Trophoblast cell (in vitro differentiated cells and primary cell): ENCODE results near the gene VWA8.

Source experiments
- DNase-seq, 2 donors: peaks; one replicate each; pipeline ENCODE4 v3.0.0-alpha.2; 2016
- H2AFZ ChIP-seq: 2 replicates; pipeline ENCODE4 v1.6.1; 2013; ENCODE audit warnings: low read length, moderate library complexity, mild to moderate bottlenecking; ENCODE audit not compliant: insufficient read depth, poor library complexity
- H2AK5ac ChIP-seq: 2 replicates; pipeline ENCODE4 v1.6.1; 2013; ENCODE audit warnings: mild to moderate bottlenecking, low read length
- H2BK120ac ChIP-seq: 2 replicates; pipeline ENCODE4 v1.6.1; 2013; ENCODE audit warnings: low read length, mild to moderate bottlenecking, moderate library complexity; ENCODE audit not compliant: insufficient read depth, poor library complexity
- H2BK12ac ChIP-seq: 2 replicates; pipeline ENCODE4 v1.6.1; 2013; ENCODE audit warnings: mild to moderate bottlenecking, low read length, moderate library complexity
- H2BK5ac ChIP-seq: 2 replicates; pipeline ENCODE4 v1.6.1; 2013; ENCODE audit warnings: low read length, low read depth, moderate library complexity, mild to moderate bottlenecking; ENCODE audit not compliant: poor library complexity
- H3K14ac ChIP-seq: 2 replicates; pipeline ENCODE4 v1.6.1; 2013; ENCODE audit warnings: mild to moderate bottlenecking, low read length
- H3K18ac ChIP-seq: 2 replicates; pipeline ENCODE4 v1.6.1; 2013; ENCODE audit warnings: mild to moderate bottlenecking, low read length
- H3K23ac ChIP-seq: 2 replicates; pipeline ENCODE4 v1.6.1; 2013; ENCODE audit warnings: low read length
- H3K27ac ChIP-seq: 2 replicates; pipeline ENCODE4 v1.5.1; 2013; ENCODE audit warnings: low read depth, mild to moderate bottlenecking, inconsistent platforms, low read length, moderate library complexity
- H3K27me3 ChIP-seq: 2 replicates; pipeline ENCODE4 v1.6.1; 2013; ENCODE audit warnings: inconsistent platforms, mild to moderate bottlenecking, low read length, moderate library complexity; ENCODE audit not compliant: insufficient read depth
- H3K36me3 ChIP-seq, 2 experiments: 1 replicate in 1 of 2; 2 replicates in 1 of 2; pipeline ENCODE4 v1.6.1; 2013; ENCODE audit warnings: low read length in 2 of 2, mild to moderate bottlenecking in 2 of 2, moderate library complexity in 1 of 2; ENCODE audit not compliant: insufficient read depth in 2 of 2, control insufficient read depth in 1 of 2
- H3K4ac ChIP-seq: 2 replicates; pipeline ENCODE4 v1.6.1; 2013; ENCODE audit warnings: low read depth, mild to moderate bottlenecking, low read length, moderate library complexity
- H3K4me1 ChIP-seq, 2 experiments: 1 replicate in 1 of 2; 2 replicates in 1 of 2; pipeline ENCODE4 v1.6.1; 2013; ENCODE audit warnings: low read length in 2 of 2, mild to moderate bottlenecking in 2 of 2, moderate library complexity in 1 of 2; ENCODE audit not compliant: insufficient read depth in 2 of 2, control insufficient read depth in 1 of 2
- H3K4me2 ChIP-seq: 2 replicates; pipeline ENCODE4 v1.6.1; 2013; ENCODE audit warnings: inconsistent platforms, mild to moderate bottlenecking, low read length, moderate library complexity
- H3K4me3 ChIP-seq: 2 replicates; pipeline ENCODE4 v1.5.1; 2013; ENCODE audit warnings: mild to moderate bottlenecking, low read depth, low read length, inconsistent platforms
- H3K79me1 ChIP-seq: one replicate; pipeline ENCODE4 v1.6.1; 2013; ENCODE audit warnings: low read length
- H3K79me2 ChIP-seq: 2 replicates; pipeline ENCODE4 v1.6.1; 2013; ENCODE audit warnings: low read length, mild to moderate bottlenecking; ENCODE audit not compliant: control insufficient read depth, insufficient read depth, poor library complexity
- H3K9ac ChIP-seq: 2 replicates; pipeline ENCODE4 v1.6.1; 2013; ENCODE audit warnings: mild to moderate bottlenecking, low read length
- H3K9me3 ChIP-seq: 2 replicates; pipeline ENCODE4 v1.6.1; 2013; ENCODE audit warnings: low read depth, mild to moderate bottlenecking, control low read depth, inconsistent platforms, low read length; ENCODE audit not compliant: insufficient read depth
- H4K12ac ChIP-seq: 2 replicates; pipeline ENCODE4 v1.6.1; 2013; ENCODE audit warnings: low read depth, mild to moderate bottlenecking, low read length, moderate library complexity
- H4K8ac ChIP-seq: 2 replicates; pipeline ENCODE4 v1.6.1; 2013; ENCODE audit warnings: low read depth, mild to moderate bottlenecking, low read length, moderate library complexity
- H4K91ac ChIP-seq: one replicate; pipeline ENCODE4 v1.6.1; 2013; ENCODE audit warnings: low read depth, mild to moderate bottlenecking, low read length, moderate library complexity
- WGBS: extraction: QIAGEN DNeasy Blood & Tissue Kit; methylation state at CpG from one replicate; pipeline ENCODE4 v1.1.7; 2013; ENCODE audit warnings: missing lambda C conversion rate; ENCODE audit not compliant: insufficient read length, insufficient coverage; ENCODE audit errors: extremely low coverage; 5-methylcytosine and 5-hydroxymethylcytosine counted together

VWA8 gene

GRCh38 chr13:41917641-41918040 lies 43.3 kb downstream of the VWA8 start:
- no peak overlapping the region for H4K8ac ChIP-seq
- no peak overlapping the region for H2BK12ac ChIP-seq
- H3K9ac ChIP-seq: no peak overlapping the region
- no peaks in the 10 kb centered on the region for H3K36me3 ChIP-seq
- H3K79me2 ChIP-seq: no peaks in the 10 kb centered on the region
- no peak overlapping the region for H2AFZ ChIP-seq
- no peak overlapping the region for H3K4ac ChIP-seq
- no peak overlapping the region for H4K91ac ChIP-seq
- no peaks in the 10 kb centered on the region for H3K27me3 ChIP-seq
- H2BK120ac ChIP-seq: no peak overlapping the region
- no peaks in the 10 kb centered on the region for H3K79me1 ChIP-seq
- WGBS: no CpG with 5 or more reads among the region's 1 CpG
- no peak overlapping the region for H2AK5ac ChIP-seq
- H3K4me1 ChIP-seq: no peaks in the 10 kb centered on the region
- H3K4me3 ChIP-seq: no peak overlapping the region
- no peak overlapping the region for H4K12ac ChIP-seq
- H3K9me3 ChIP-seq: no peaks in the 10 kb centered on the region
- no peak for DNase-seq
- no peak overlapping the region for H3K18ac ChIP-seq
- no peak overlapping the region for H3K4me2 ChIP-seq
- H3K14ac ChIP-seq: no peak overlapping the region
- no peak overlapping the region for H3K23ac ChIP-seq
- no peak overlapping the region for H3K27ac ChIP-seq
- no peak overlapping the region for H2BK5ac ChIP-seq

DNA sequence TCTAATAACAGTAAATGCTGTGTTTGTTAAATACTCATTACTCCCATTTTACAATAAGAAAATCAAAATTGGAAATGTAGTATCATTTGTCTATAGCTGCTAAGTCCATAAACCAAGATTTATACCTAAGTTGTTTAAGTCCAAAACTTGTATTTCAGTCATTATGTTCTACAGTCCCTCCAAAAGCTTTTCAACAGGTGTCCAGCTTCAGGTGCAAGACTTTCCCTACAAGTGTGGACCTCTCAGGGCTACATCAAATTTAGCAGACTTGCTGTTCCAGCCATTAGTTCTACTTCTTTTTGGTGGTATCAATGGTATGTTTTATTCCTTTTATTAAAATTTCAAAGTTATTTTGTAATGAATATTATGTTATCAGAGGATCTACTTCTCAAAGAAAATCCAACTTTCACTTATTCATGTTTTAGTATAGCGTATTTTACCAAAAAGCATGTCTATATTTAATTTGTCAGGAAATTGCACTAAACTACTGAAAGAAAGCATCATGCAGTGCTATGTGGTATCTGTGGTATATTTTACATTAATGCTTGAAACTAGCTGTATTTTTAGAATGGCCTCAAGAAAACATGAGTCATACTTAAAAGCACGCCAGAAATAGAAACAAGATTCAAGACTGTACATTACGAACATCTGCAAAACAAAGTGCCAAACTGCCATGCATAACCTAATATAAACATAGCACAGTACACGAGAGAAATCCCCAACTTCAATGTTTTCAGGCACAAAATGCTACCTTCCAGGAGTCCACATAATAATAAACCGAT lies 44.5 kb downstream of the VWA8 start:
- Histone ChIP-seq H3K4me2 (no peak overlapping the region), H2BK12ac (no peak overlapping the region), H3K4me1 (no peaks in the 10 kb centered on the region), H3K4ac (no peak overlapping the region), H3K14ac (no peak overlapping the region), H3K4me3 (no peak overlapping the region), H3K9ac (no peak overlapping the region), H3K36me3 (no peaks in the 10 kb centered on the region), H3K27ac (no peak overlapping the region), H3K79me2 (no peaks in the 10 kb centered on the region), H2BK5ac (no peak overlapping the region), H3K79me1 (no peaks in the 10 kb centered on the region), H3K27me3 (no peaks in the 10 kb centered on the region), H3K23ac (no peak overlapping the region), H4K91ac (no peak overlapping the region), H4K8ac (no peak overlapping the region), H2BK120ac (no peak overlapping the region), H3K9me3 (no peaks in the 10 kb centered on the region), H4K12ac (no peak overlapping the region), H2AK5ac (no peak overlapping the region), H2AFZ (no peak overlapping the region), H3K18ac (no peak overlapping the region)
- DNase-seq: peak in 1 of 2 donors; percentile 27
- no CpG with 5 or more reads among the region's 5 CpGs for WGBS

GRCh38 chr13:41915081-41915480 lies 45.8 kb downstream of the VWA8 start:
- H3K4ac ChIP-seq: no peak overlapping the region
- no peaks in the 10 kb centered on the region for H3K4me1 ChIP-seq
- H3K36me3 ChIP-seq: no peaks in the 10 kb centered on the region
- DNase-seq: no peak
- H2BK12ac ChIP-seq: no peak overlapping the region
- no peak overlapping the region for H4K91ac ChIP-seq
- no peak overlapping the region for H3K14ac ChIP-seq
- no peak overlapping the region for H4K8ac ChIP-seq
- H3K18ac ChIP-seq: no peak overlapping the region
- no peak overlapping the region for H2AFZ ChIP-seq
- no peaks in the 10 kb centered on the region for H3K9me3 ChIP-seq
- H4K12ac ChIP-seq: no peak overlapping the region
- no peaks in the 10 kb centered on the region for H3K27me3 ChIP-seq
- no peaks in the 10 kb centered on the region for H3K79me2 ChIP-seq
- no peak overlapping the region for H3K27ac ChIP-seq
- no peak overlapping the region for H3K23ac ChIP-seq
- no peaks in the 10 kb centered on the region for H3K79me1 ChIP-seq
- H3K4me3 ChIP-seq: no peak overlapping the region
- no peak overlapping the region for H2BK120ac ChIP-seq
- no peak overlapping the region for H2BK5ac ChIP-seq
- no peak overlapping the region for H3K4me2 ChIP-seq
- H3K9ac ChIP-seq: no peak overlapping the region
- H2AK5ac ChIP-seq: no peak overlapping the region

- H3K27ac ChIP-seq: no peak overlapping the region
- DNase-seq: no peak
- H3K4me1 ChIP-seq: no peaks in the 10 kb centered on the region
- H2BK12ac ChIP-seq: no peak overlapping the region
- H2AFZ ChIP-seq: no peak overlapping the region
- no peak overlapping the region for H3K4me2 ChIP-seq
- no peak overlapping the region for H3K4ac ChIP-seq
- H3K4me3 ChIP-seq: no peak overlapping the region
- no peak overlapping the region for H2BK120ac ChIP-seq
- H3K36me3 ChIP-seq: no peaks in the 10 kb centered on the region
- H3K14ac ChIP-seq: no peak overlapping the region
- no peak overlapping the region for H4K8ac ChIP-seq
- no peak overlapping the region for H3K9ac ChIP-seq
- no peak overlapping the region for H4K91ac ChIP-seq
- H3K79me2 ChIP-seq: no peaks in the 10 kb centered on the region
- H2BK5ac ChIP-seq: no peak overlapping the region
- H3K79me1 ChIP-seq: no peaks in the 10 kb centered on the region
- no peak overlapping the region for H4K12ac ChIP-seq
- H2AK5ac ChIP-seq: no peak overlapping the region
- H3K23ac ChIP-seq: no peak overlapping the region
- no peaks in the 10 kb centered on the region for H3K9me3 ChIP-seq
- H3K18ac ChIP-seq: no peak overlapping the region
- H3K27me3 ChIP-seq: no peaks in the 10 kb centered on the region
Measured at GRCh38 chr13:41914552-41914951, 46.4 kb downstream of the VWA8 start.
